Right cardiac atrium (tissue), 5 donors: ENCODE data around the gene ZDHHC13. TPM values are rescaled to one million over a fixed set of nuclear protein-coding genes. Genes with fewer than 3 reads are reported as not detected.

Experiments
- ATAC-seq, 2 donors: fragments of 200-7000 bp; cut with Tn5 transposase; one replicate each; pipeline versions ENCODE4 v1.8.0 to v1.9.1; 2020; ENCODE audit warnings: moderate library complexity in 2 of 2, mild to moderate bottlenecking in 1 of 2
- DNase-seq, 3 donors: peaks; one replicate each; pipeline ENCODE4 v3.0.0-alpha.2; 2020
- H3K27ac ChIP-seq: one replicate; pipeline ENCODE4 v1.5.1; 2013; ENCODE audit warnings: mild to moderate bottlenecking, low read length, control low read depth, moderate library complexity
- H3K27me3 ChIP-seq: one replicate; pipeline ENCODE4 v1.6.1; 2013; ENCODE audit not compliant: control insufficient read depth, insufficient read depth
- H3K4me1 ChIP-seq: one replicate; pipeline ENCODE4 v1.6.1; 2013; ENCODE audit warnings: low read length; ENCODE audit not compliant: control insufficient read depth, insufficient read depth
- H3K4me3 ChIP-seq: one replicate; pipeline ENCODE4 v1.5.1; 2013; ENCODE audit warnings: low read length, control low read depth
- H3K9me3 ChIP-seq: one replicate; pipeline ENCODE4 v1.6.1; 2013; ENCODE audit warnings: low read length; ENCODE audit not compliant: control insufficient read depth
- WGBS: extraction: QIAGEN DNeasy Blood & Tissue Kit; methylation state at CpG from one replicate; pipeline ENCODE4 v1.1.7; 2013; 5-methylcytosine and 5-hydroxymethylcytosine counted together
- intact Hi-C, 4 donors: fragments of 100-400 bp; cut with DNase I; formaldehyde crosslinking; loops; one replicate each; pipeline versions ENCODE4 v1.11.0 to v1.14.0; 2022 to 2023
- polyA plus RNA-seq: library from polyadenylated mRNA; stranded (reverse); fragments of 200-250 nt; gene quantifications from one replicate; pipeline ENCODE4 v1.2.3, GENCODE V29; 2013
- total RNA-seq, 4 donors: library from RNA; stranded (reverse); fragmentation: NEBNext Ultra II Directional; extraction: Animal tissue kit (Norgen Biotek cat#: 25700); gene quantifications; one replicate each; pipeline ENCODE4 v1.2.1, GENCODE V29; 2021
- donor health status: healthy with polysubstance abuse.
- donor health status: DM: no; HTN: yes; CAD: no.
- donor health status: DM: no; HTN: no; CAD: no.
- donor health status: DM: no; HTN: yes; CAD: no; lungs with severe emphysema.
- donor health status: DM: yes; HTN: yes; CAD: no.

ZDHHC13 gene
- total and polyA plus RNA-seq, 5 donors = 10.7 to 15.5 (median 11.4) TPM

DNA sequence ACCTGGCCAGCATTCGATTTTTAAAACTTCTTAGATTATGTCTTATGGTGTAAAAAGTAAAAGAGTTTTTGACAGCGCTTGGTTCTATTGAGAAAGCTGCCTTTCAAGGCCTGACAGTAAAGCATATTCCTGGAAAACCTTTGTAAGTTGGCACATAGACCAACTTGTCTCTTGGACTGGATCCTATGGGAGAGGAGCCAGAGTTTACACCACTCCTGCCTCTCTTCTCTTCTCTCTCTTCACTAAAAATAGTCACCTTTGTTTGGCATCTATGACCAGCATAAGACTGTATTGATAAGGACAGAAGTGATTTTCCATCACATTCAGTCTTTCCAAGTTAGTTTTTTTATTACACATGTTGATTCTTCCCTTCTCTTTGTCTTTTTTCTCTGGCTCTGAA, 51.1 kb downstream of the ZDHHC13 start:
- Histone ChIP-seq H3K4me1 (no peaks in the 10 kb centered on the region), H3K4me3 (no peak overlapping the region), H3K27me3 (no peaks in the 10 kb centered on the region), H3K9me3 (no peaks in the 10 kb centered on the region), H3K27ac (no peak overlapping the region)
- ATAC-seq (peak; percentile 66 to 79), DNase-seq (no peak)
- intact Hi-C loops = loop anchor here in 1 of 4 donors (10.0 kb wide), 1 partner anchor 93 kb away; no protein-coding TSS in a partner anchor
- WGBS = 74% methylated on average over 2 of the region's 2 CpGs

DNA sequence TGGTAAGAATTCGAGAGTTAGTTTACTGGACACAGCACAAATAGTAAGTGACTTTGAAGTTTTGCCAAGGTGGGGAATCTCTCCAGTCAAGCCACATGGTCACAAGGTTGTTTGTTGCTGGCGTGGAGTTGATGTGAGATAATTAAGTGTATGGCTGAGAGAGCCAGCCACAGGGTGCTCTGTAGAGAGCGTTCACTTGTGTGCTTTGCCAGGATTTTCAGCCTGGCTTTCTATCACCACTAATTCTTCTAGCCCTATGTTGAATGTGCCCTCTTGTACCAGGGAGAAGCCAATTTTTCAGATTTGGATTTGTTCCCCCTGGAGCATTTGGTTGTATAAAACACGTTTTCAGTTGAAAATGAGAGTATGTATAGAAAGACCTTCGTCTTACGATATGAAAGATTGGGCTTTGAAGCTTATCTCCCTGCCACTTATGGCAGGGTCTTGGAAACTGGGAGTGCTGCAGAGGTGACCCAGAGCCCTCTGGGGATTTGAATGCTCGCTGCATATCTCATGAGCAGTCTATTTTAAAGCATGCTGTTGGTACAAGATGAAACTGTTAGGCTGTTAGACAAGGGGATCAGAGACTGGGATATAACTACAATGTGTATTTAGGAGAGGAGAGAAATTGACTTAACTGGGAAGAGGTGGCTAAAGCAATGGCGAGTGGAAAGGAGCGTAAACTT, 56.2 kb downstream of the ZDHHC13 start:
- H3K4me3 ChIP-seq = no peak overlapping the region
- DNase-seq (peak in 2 of 3 donors; percentile 25 to 45), ATAC-seq (peak; percentile 85 to 88)
- H3K27ac ChIP-seq = peak overlapping the region; percentile 71
- intact Hi-C loops = no loop called here
- no peaks in the 10 kb centered on the region for H3K27me3 ChIP-seq
- no peaks in the 10 kb centered on the region for H3K9me3 ChIP-seq
- WGBS = 69% methylated on average over 9 of the region's 9 CpGs
- peaks cover 2% of the 10 kb centered on the region for H3K4me1 ChIP-seq

DNA sequence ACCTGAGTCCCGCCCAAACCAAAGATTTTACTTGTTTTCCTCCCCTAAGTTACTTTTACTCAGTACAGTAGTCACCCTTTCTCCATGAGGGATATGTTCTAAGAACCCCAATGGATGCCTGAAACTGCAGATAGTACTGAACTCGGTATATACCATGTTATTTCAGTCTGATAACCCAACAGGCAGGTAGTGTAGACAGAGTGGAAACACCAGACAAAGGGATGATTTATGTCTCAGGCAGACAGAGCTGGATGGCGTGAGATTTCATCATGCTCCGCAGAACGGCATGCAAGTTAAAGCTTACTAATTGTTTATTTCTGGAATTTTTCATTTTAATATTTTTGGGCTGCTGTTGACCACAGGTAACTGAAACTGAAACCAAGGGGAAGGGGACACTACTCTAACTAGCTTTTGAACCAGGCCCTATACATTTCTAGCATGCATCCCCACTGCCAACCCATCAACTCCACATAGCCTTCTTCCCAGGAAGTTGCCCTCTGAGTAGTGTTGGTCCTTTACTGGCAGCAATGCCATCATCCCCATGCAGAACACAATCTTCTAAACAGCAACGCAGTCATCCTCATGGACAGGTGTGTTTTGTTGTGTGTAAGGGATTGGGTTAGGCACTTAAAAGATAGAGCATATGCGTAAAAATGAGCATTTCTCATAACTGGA, 57.1 kb downstream of the ZDHHC13 start:
- peak in 1 of 2 donors; percentile 2 for ATAC-seq
- peak overlapping the region; percentile 72 for H3K27ac ChIP-seq

DNA sequence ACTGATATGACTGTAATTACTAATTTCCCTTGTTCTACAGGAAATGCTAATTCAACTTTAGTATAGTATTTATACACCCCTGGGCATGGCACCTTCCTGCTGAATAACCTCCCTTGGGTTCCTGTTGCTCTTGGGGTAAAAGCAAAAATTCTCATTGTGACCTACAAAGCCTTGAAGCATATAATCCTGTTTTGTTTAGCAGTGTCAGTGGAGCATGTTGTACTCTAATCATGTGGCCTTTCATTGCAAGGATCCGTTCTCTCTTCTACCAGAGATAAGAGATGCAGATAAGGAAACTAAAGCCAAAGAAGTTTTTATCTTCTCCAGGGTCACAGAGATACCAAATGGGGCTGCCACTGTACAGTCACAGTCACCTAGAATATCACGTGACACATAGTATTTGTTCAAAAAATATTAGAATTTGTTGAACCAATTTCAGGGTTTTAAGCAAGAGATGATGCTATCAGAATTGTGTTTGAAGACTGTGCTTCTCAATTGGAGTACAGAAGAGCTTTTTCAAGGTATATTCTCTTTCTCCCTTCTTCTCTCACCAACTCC, 59.7 kb downstream of the ZDHHC13 start:
- peaks cover 2% of the 10 kb centered on the region for H3K4me1 ChIP-seq
- 41% methylated on average over 2 of the region's 2 CpGs for WGBS
- ATAC-seq = no peak
- no peaks in the 10 kb centered on the region for H3K9me3 ChIP-seq
- intact Hi-C loops = no loop called here
- H3K4me3 ChIP-seq = no peak overlapping the region
- H3K27me3 ChIP-seq = no peaks in the 10 kb centered on the region
- H3K27ac ChIP-seq = no peak overlapping the region
- DNase-seq = no peak

More for the DNA sequence above, 57.1 kb downstream of the ZDHHC13 start:
- Histone ChIP-seq H3K4me3 (no peak overlapping the region), H3K9me3 (no peaks in the 10 kb centered on the region), H3K27me3 (no peaks in the 10 kb centered on the region), H3K4me1 (peaks cover 2% of the 10 kb centered on the region)
- 84% methylated on average over 7 of the region's 7 CpGs for WGBS
- intact Hi-C loops = no loop called here
- DNase-seq = no peak

DNA sequence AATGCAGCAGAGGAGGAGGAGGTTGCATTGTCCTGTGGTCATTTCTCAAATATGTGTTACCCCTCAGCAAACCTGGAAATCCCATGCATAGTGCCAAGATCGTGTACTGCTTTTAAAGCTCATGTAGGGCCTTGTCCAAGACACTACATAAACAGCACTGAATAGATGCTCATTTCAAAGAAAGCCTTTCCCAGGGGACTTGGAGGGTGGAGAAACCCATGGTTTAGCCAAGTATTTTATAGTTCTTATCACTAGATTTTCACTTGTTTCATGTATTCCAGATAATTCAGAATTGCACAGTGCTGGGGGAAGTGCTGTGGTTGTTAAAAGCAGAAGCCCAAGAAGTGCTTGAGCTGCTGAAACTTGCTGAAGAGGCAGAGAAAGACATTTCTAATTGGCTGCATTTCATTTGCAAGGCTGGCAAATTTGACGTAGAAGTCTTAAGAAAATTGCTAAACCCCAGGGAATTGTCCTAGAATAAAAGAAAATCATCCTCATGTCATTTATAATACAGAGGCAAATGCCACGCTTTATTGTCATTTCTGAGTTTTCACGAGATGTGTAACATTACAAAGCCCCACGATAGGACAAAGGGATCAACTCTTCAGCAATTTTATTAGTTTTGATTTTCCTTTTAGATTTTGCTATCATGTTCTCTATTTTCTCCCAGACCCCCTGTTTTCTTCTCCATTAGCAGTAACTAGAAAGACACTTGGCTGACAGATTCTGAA, 64.7 kb downstream of the ZDHHC13 start:
- no peak overlapping the region for H3K27ac ChIP-seq
- H3K27me3 ChIP-seq = no peaks in the 10 kb centered on the region
- no peaks in the 10 kb centered on the region for H3K9me3 ChIP-seq
- no peak for ATAC-seq
- intact Hi-C loops = no loop called here
- no peak overlapping the region for H3K4me3 ChIP-seq
- no peaks in the 10 kb centered on the region for H3K4me1 ChIP-seq
- DNase-seq = no peak
- WGBS = 66% methylated on average over 5 of the region's 5 CpGs

DNA sequence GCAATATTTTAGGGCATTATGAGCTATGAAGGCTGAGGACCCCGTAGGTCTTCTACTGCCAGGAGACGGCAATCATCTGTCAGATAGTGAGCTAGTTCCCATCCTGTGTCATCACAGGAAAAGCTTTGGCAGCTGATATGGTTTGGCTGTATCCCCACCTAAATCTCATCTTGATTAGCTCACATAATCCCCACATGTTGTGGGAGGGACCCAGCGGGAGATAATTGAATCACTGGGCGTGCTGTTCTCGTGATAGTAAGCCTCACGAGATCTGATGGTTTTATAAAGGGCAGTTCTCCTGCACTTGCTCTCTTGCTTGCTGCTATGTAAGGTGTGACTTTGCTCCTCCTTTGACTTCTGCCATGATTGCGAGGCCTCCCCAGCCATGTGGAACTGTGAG, 66.7 kb downstream of the ZDHHC13 start:
- intact Hi-C loops = no loop called here
- 76% methylated on average over 7 of the region's 7 CpGs for WGBS
- no peak for ATAC-seq
- no peaks in the 10 kb centered on the region for H3K27me3 ChIP-seq
- no peak for DNase-seq
- no peaks in the 10 kb centered on the region for H3K4me1 ChIP-seq
- H3K4me3 ChIP-seq = no peak overlapping the region
- H3K27ac ChIP-seq = no peak overlapping the region
- no peaks in the 10 kb centered on the region for H3K9me3 ChIP-seq

GRCh38 chr11:19185036-19185435, 68.1 kb downstream of the ZDHHC13 start:
- H3K4me1 ChIP-seq = no peaks in the 10 kb centered on the region
- DNase-seq = no peak
- no peaks in the 10 kb centered on the region for H3K27me3 ChIP-seq
- H3K9me3 ChIP-seq = no peaks in the 10 kb centered on the region
- H3K27ac ChIP-seq = no peak overlapping the region
- H3K4me3 ChIP-seq = no peak overlapping the region
- intact Hi-C loops = no loop called here
- no peak for ATAC-seq
- WGBS = 63% methylated on average over 2 of the region's 2 CpGs

DNA sequence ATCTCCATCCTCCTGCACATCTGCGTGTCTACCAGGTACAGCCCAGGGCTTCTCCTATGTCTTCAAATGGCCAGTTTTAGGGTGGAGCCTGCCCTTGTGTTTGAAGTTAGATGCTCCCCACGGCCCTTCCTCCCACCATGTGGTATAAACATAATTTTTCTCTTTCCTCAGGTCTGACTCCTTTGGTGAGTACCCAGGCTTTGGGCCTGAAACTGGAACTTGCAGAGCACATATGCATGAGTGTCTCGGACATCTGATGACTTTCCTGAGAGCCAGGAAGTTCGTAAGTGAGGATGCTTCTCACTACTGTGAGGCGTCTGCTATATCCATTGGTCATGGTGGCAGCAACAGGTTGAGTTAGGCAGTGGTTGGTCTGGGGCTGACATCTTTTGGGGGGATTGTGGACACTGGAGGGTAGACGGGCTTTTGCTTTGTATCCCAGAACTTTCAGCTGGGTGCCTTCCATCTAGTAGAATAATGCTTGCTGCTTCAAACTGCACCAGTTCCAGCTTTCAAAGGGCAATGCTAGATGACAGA, 68.6 kb downstream of the ZDHHC13 start:
- 66% methylated on average over 6 of the region's 6 CpGs for WGBS
- Histone ChIP-seq H3K27me3 (no peaks in the 10 kb centered on the region), H3K4me1 (no peaks in the 10 kb centered on the region), H3K27ac (no peak overlapping the region), H3K4me3 (no peak overlapping the region), H3K9me3 (no peaks in the 10 kb centered on the region)
- DNase-seq (no peak), ATAC-seq (no peak)
- intact Hi-C loops = no loop called here

- no peak for DNase-seq
- Histone ChIP-seq H3K27ac (no peak overlapping the region), H3K4me3 (no peak overlapping the region), H3K27me3 (no peaks in the 10 kb centered on the region), H3K4me1 (no peaks in the 10 kb centered on the region), H3K9me3 (no peaks in the 10 kb centered on the region)
- peak in 1 of 2 donors; percentile 16 for ATAC-seq
- 49% methylated on average over 5 of the region's 5 CpGs for WGBS
- intact Hi-C loops = no loop called here
Measured at GRCh38 chr11:19187114-19187832, 70.3 kb downstream of the ZDHHC13 start.

GRCh38 chr11:19187833-19188258, 70.9 kb downstream of the ZDHHC13 start:
- ATAC-seq = no peak
- intact Hi-C loops = no loop called here

More at GRCh38 chr11:19187833-19188258, 70.9 kb downstream of the ZDHHC13 start:
- 71% methylated on average over 9 of the region's 9 CpGs for WGBS
- Histone ChIP-seq H3K27ac (no peak overlapping the region), H3K4me1 (no peaks in the 10 kb centered on the region), H3K27me3 (no peaks in the 10 kb centered on the region), H3K4me3 (no peak overlapping the region), H3K9me3 (no peaks in the 10 kb centered on the region)
- DNase-seq = no peak
